ENCODE measurements around the gene NUDT16L1.

NUDT16L1 gene

GRCh38 chr16:4664538-4665418, 28.6 kb upstream of the NUDT16L1 start:
- peak in 1 of 4 experiments; percentile 16 for DNase-seq

GRCh38 chr16:4666537-4667202, 26.7 kb upstream of the NUDT16L1 start:
- DNase-seq, result no peak

GRCh38 chr16:4667203-4667963, 26.0 kb upstream of the NUDT16L1 start:
- DNase-seq, result no peak

- no peak for DNase-seq
Observed at GRCh38 chr16:4668313-4668960, 24.9 kb upstream of the NUDT16L1 start.

- DNase-seq, result no peak
Observed at GRCh38 chr16:4673387-4674046, 19.8 kb upstream of the NUDT16L1 start.

- DNase-seq, result no peak
Observed at GRCh38 chr16:4674926-4675530, 18.3 kb upstream of the NUDT16L1 start.

- peak in 1 of 4 experiments; percentile 24 for DNase-seq
Observed at GRCh38 chr16:4675864-4676786, 17.2 kb upstream of the NUDT16L1 start.

- no peak for DNase-seq
Observed at GRCh38 chr16:4676831-4677230, 16.5 kb upstream of the NUDT16L1 start.

GRCh38 chr16:4677390-4677789, 16.0 kb upstream of the NUDT16L1 start:
- no peak for DNase-seq

GRCh38 chr16:4677994-4678393, 15.4 kb upstream of the NUDT16L1 start:
- DNase-seq, result no peak

GRCh38 chr16:4678596-4678995, 14.8 kb upstream of the NUDT16L1 start:
- DNase-seq, result no peak

GRCh38 chr16:4679156-4679849, 14.1 kb upstream of the NUDT16L1 start:
- DNase-seq, result no peak

- no peak for DNase-seq
Observed at GRCh38 chr16:4679850-4680636, 13.3 kb upstream of the NUDT16L1 start.

GRCh38 chr16:4680673-4681470, 12.5 kb upstream of the NUDT16L1 start:
- no peak for DNase-seq

- DNase-seq, result no peak
Observed at GRCh38 chr16:4681471-4682083, 11.8 kb upstream of the NUDT16L1 start.

- no peak for DNase-seq
Observed at GRCh38 chr16:4682084-4682591, 11.2 kb upstream of the NUDT16L1 start.

GRCh38 chr16:4682616-4683254, 10.6 kb upstream of the NUDT16L1 start:
- DNase-seq, result no peak
